GM12873 (cell line): ENCODE measurements around the gene ZNF680.

Source experiments
- CTCF ChIP-seq: IDR thresholded peaks from 2 replicates; pipeline ENCODE4 v1.5.1; 2012; ENCODE audit warnings: low read depth, mild to moderate bottlenecking, moderate library complexity, low read length, control low read depth; ENCODE audit not compliant: insufficient read depth; ENCODE audit errors: missing control alignments

The ZNF680 gene

GRCh38 chr7:64562256-64562625 lies 630 bp downstream of the ZNF680 start:
- no peak for TF ChIP-seq CTCF

GRCh38 chr7:64559206-64559605 lies 3.7 kb downstream of the ZNF680 start:
- TF ChIP-seq CTCF = no peak

GRCh38 chr7:64558781-64559180 lies 4.1 kb downstream of the ZNF680 start:
- TF ChIP-seq CTCF = no peak

- no peak for TF ChIP-seq CTCF
Measured at GRCh38 chr7:64558323-64558705, 4.6 kb downstream of the ZNF680 start.

GRCh38 chr7:64557601-64558322 lies 5.1 kb downstream of the ZNF680 start:
- TF ChIP-seq CTCF = no peak

- no peak for TF ChIP-seq CTCF
Measured at GRCh38 chr7:64555046-64555445, 7.8 kb downstream of the ZNF680 start.

- no peak for TF ChIP-seq CTCF
Measured at GRCh38 chr7:64551375-64552142, 11.3 kb downstream of the ZNF680 start.
